GM12878 (cell line): ENCODE data around the gene TMEM208.

Experiments
- CTCF ChIP-seq, 3 experiments: IDR thresholded peaks in 2 of 3; conservative IDR thresholded peaks in 1 of 3; 2 replicates each; pipeline ENCODE4 v1.5.1; 2011; ENCODE audit warnings: low read depth in 3 of 3, low read length in 3 of 3, mild to moderate bottlenecking in 3 of 3, control low read depth in 2 of 3, moderate library complexity in 2 of 3, inconsistent platforms in 1 of 3, mixed read lengths in 1 of 3; ENCODE audit not compliant: control insufficient read depth in 2 of 3, insufficient read depth in 1 of 3; ENCODE audit errors: extremely low read depth in 1 of 3
- ETV6 ChIP-seq, 2 experiments: fragments of 450-650 bp in 1 of 2; IDR thresholded peaks in 1 of 2; conservative IDR thresholded peaks in 1 of 2; 2 replicates each; pipeline ENCODE4 v1.6.1; 2014; ENCODE audit warnings: antibody characterized with exemption in 1 of 2, borderline replicate concordance in 1 of 2, low read depth in 1 of 2, mild to moderate bottlenecking in 1 of 2, moderate library complexity in 1 of 2
- GATAD2B ChIP-seq: fragments of 450-650 bp; conservative IDR thresholded peaks from 2 replicates; pipeline ENCODE4 v1.6.1; 2017; ENCODE audit warnings: low read depth, mild to moderate bottlenecking, moderate library complexity
- JUND ChIP-seq: IDR thresholded peaks from 2 replicates; pipeline ENCODE4 v1.6.1; 2012; ENCODE audit warnings: low read depth, mild to moderate bottlenecking, low read length, improper control_type of control experiment, moderate library complexity
- NFIC ChIP-seq: IDR thresholded peaks from 2 replicates; pipeline ENCODE4 v1.6.1; 2012; ENCODE audit warnings: low read depth, mild to moderate bottlenecking, inconsistent platforms, low read length, moderate library complexity
- RAD21 ChIP-seq: IDR thresholded peaks from 2 replicates; pipeline ENCODE4 v1.6.1; 2011; ENCODE audit warnings: mild to moderate bottlenecking, low read depth, low read length, moderate library complexity; ENCODE audit not compliant: insufficient read depth
- SMC3 ChIP-seq: IDR thresholded peaks from 2 replicates; pipeline ENCODE4 v1.6.1; 2011; ENCODE audit warnings: low read length, improper control_type of control experiment, borderline replicate concordance
- TAF1 ChIP-seq: IDR thresholded peaks from 2 replicates; pipeline ENCODE4 v1.6.1; 2011; ENCODE audit warnings: mild to moderate bottlenecking, low read depth, low read length, borderline replicate concordance
- TBL1XR1 ChIP-seq: IDR thresholded peaks from 2 replicates; pipeline ENCODE4 v1.6.1; 2012; ENCODE audit warnings: low read depth, low read length, improper control_type of control experiment
- TF ChIP-seq, protein P1 (sequence below): IDR thresholded peaks from 2 replicates; pipeline ENCODE4 v1.6.1; 2011; ENCODE audit warnings: low read depth, low read length, improper control_type of control experiment, borderline replicate concordance

DNA sequence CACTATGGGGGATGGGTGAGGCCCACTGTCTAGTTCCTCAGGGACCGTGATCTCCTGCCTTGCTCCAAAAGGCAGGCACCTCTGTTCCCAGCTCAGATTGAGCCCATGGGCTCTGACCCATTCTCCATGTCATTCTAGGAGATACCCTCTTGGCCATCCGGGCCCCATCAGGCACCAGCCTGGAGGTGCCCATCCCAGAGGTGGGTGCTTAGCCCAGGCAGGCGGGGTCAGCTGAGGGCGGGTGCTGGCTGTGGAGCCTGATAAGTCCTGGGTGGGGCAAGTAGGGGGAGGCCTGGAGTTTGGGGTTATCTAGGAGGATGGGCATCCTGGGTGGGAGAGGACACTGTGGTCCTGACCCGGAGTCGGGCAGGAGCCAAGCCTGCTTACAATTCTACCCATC, 32.7 kb upstream of the TMEM208 start:
- TF ChIP-seq CTCF (IDR thresholded peaks at IDR 0.05 in 2 of 3, conservative IDR thresholded peaks at IDR 0.05 in 1 of 3; ENCODE audit: control insufficient read depth in 2 of 3, extremely low read depth in 1 of 3, insufficient read depth in 1 of 3, low read depth in 3 of 3, low read length in 3 of 3) = no peak
- no peak for TF ChIP-seq ETV6 (conservative IDR thresholded peaks at IDR 0.05 in 1 of 2, IDR thresholded peaks at IDR 0.05 in 1 of 2; ENCODE audit: borderline replicate concordance in 1 of 2, low read depth in 1 of 2)
- TF ChIP-seq, protein P1, sequence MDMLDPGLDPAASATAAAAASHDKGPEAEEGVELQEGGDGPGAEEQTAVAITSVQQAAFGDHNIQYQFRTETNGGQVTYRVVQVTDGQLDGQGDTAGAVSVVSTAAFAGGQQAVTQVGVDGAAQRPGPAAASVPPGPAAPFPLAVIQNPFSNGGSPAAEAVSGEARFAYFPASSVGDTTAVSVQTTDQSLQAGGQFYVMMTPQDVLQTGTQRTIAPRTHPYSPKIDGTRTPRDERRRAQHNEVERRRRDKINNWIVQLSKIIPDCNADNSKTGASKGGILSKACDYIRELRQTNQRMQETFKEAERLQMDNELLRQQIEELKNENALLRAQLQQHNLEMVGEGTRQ = no peak
- TF ChIP-seq SMC3 = no peak
- no peak for TF ChIP-seq TAF1
- no peak for TF ChIP-seq NFIC
- TF ChIP-seq TBL1XR1 = no peak
- TF ChIP-seq GATAD2B = no peak
- TF ChIP-seq RAD21 = no peak
- no peak for TF ChIP-seq JUND
